Activated T-helper 17 cell treated with anti-CD3 and anti-CD28 coated beads, Interleukin-2, amount 50 U/mL, for 72 hours (primary cell): ENCODE measurements around the gene UTS2R. TPM values are rescaled to one million over a fixed set of nuclear protein-coding genes. Genes with fewer than 3 reads are reported as not detected.

Experiments
- ATAC-seq: fragments of 150-1000 bp; cut with Tn5 transposase; replicated peaks from 2 replicates; pipeline ENCODE4 v1.10.0; 2021; ENCODE audit warnings: mild to moderate bottlenecking, moderate library complexity
- H3K27ac Mint-ChIP-seq: one replicate; pipeline ENCODE4 v1.8.0; 2022; ENCODE audit warnings: mixed read lengths
- H3K27me3 Mint-ChIP-seq: one replicate; pipeline ENCODE4 v1.8.0; 2022; ENCODE audit warnings: mixed read lengths
- H3K36me3 Mint-ChIP-seq: one replicate; pipeline ENCODE4 v1.8.0; 2022; ENCODE audit warnings: low read depth, mild to moderate bottlenecking, mixed read lengths
- H3K4me1 Mint-ChIP-seq: one replicate; pipeline ENCODE4 v1.8.0; 2022; ENCODE audit warnings: mixed read lengths
- H3K4me3 Mint-ChIP-seq: one replicate; pipeline ENCODE4 v1.8.0; 2022; ENCODE audit warnings: mild to moderate bottlenecking, mixed read lengths
- H3K9me3 Mint-ChIP-seq: one replicate; pipeline ENCODE4 v1.8.0; 2022; ENCODE audit warnings: mixed read lengths
- total RNA-seq, 2 donors: library from RNA; stranded (reverse); gene quantifications; one replicate each; pipeline ENCODE4 v1.2.3, GENCODE V29; 2022

The UTS2R gene
- total RNA-seq, 2 donors from 2014 or later = 0.45 TPM; not detected in 1

- peak; percentile 90 for ATAC-seq
- Mint-ChIP-seq H3K4me3 (peak within 1 kb of the TSS; percentile 76), H3K27me3 (no peaks in the 10 kb centered on the region), H3K36me3 (peaks cover 36% of the 10 kb centered on the region), H3K9me3 (no peaks in the 10 kb centered on the region), H3K4me1 (peaks cover 10% of the 10 kb centered on the region), H3K27ac (peak within 1 kb of the TSS; percentile 54)
Measured at GRCh38 chr17:82418001-82418986, 46.7 kb downstream of the UTS2R start, which contains the start of the genes HEXD and OGFOD3. Gene HEXD, plus strand, starts transcription at chr17:82418347. Its CDS starts 1,453 bp downstream, at chr17:82419800. Gene OGFOD3, minus strand, starts transcription at chr17:82418586. Its CDS starts 101 bp downstream, at chr17:82418485.

GRCh38 chr17:82419540-82419939 lies 48.0 kb downstream of the UTS2R start:
- ATAC-seq = no peak
- H3K27ac Mint-ChIP-seq = peak overlapping the region; percentile 54
- H3K27me3 Mint-ChIP-seq = no peaks in the 10 kb centered on the region
- no peaks in the 10 kb centered on the region for H3K9me3 Mint-ChIP-seq
- peaks cover 30% of the 10 kb centered on the region for H3K36me3 Mint-ChIP-seq
- H3K4me3 Mint-ChIP-seq = peak overlapping the region; percentile 76
- peaks cover 6% of the 10 kb centered on the region for H3K4me1 Mint-ChIP-seq

GRCh38 chr17:82424001-82424862 lies 52.7 kb downstream of the UTS2R start:
- no peaks in the 10 kb centered on the region for H3K27me3 Mint-ChIP-seq
- peaks cover 6% of the 10 kb centered on the region for H3K4me1 Mint-ChIP-seq
- no peaks in the 10 kb centered on the region for H3K9me3 Mint-ChIP-seq
- no peak overlapping the region for H3K4me3 Mint-ChIP-seq
- peak; percentile 62 for ATAC-seq
- H3K36me3 Mint-ChIP-seq = peaks cover 29% of the 10 kb centered on the region
- no peak overlapping the region for H3K27ac Mint-ChIP-seq

GRCh38 chr17:82424863-82425159 lies 53.2 kb downstream of the UTS2R start:
- H3K4me1 Mint-ChIP-seq = peaks cover 8% of the 10 kb centered on the region
- peaks cover 26% of the 10 kb centered on the region for H3K36me3 Mint-ChIP-seq
- ATAC-seq = no peak
- no peak overlapping the region for H3K4me3 Mint-ChIP-seq
- H3K27me3 Mint-ChIP-seq = no peaks in the 10 kb centered on the region
- no peak overlapping the region for H3K27ac Mint-ChIP-seq
- H3K9me3 Mint-ChIP-seq = no peaks in the 10 kb centered on the region

Other genes with a start within 250 kb of the UTS2R start
- 10 to 100 TPM; 36.9 to 37.7 TPM for gene CCDC57, start 158.9 kb upstream of the UTS2R start, total RNA-seq
- 100 to 1,000 TPM; 167 to 309 TPM for gene SLC16A3, start 142.7 kb upstream of the UTS2R start, total RNA-seq
- 100 to 1,000 TPM; 140 to 142 TPM for gene CSNK1D, start 98.1 kb upstream of the UTS2R start, total RNA-seq
- gene CD7, start 54.2 kb upstream of the UTS2R start, total RNA-seq = 100 to 1,000 TPM; 193 to 378 TPM
- 10 to 100 TPM; 16.4 to 22.3 TPM for gene SECTM1, start 38.0 kb upstream of the UTS2R start, total RNA-seq
- under 1 TPM in 1 of 2 donors, not detected in 1; 0.28 TPM for gene TEX19, start 12.5 kb upstream of the UTS2R start, total RNA-seq
- gene HEXD, start 46.6 kb downstream of the UTS2R start, total RNA-seq = 10 to 100 TPM; 25.1 to 31.9 TPM
- 10 to 100 TPM; 16.2 to 20.7 TPM for gene OGFOD3, start 46.8 kb downstream of the UTS2R start, total RNA-seq
- gene CYBC1, start 79.0 kb downstream of the UTS2R start, total RNA-seq = 100 to 1,000 TPM; 297 to 323 TPM
- 100 to 1,000 TPM; 164 to 194 TPM for gene NARF, start 87.0 kb downstream of the UTS2R start, total RNA-seq
- gene FOXK2, start 148.0 kb downstream of the UTS2R start, total RNA-seq = 10 to 100 TPM; 38.2 to 59.4 TPM